Heart right ventricle (tissue), 16 donors: ENCODE results near the gene GRB10. TPM values are rescaled to one million over a fixed set of nuclear protein-coding genes. Genes with fewer than 3 reads are reported as not detected.

Source experiments
- ATAC-seq, 8 donors: fragments of 200-7000 bp; cut with Tn5 transposase; one replicate each; pipeline ENCODE4 v1.9.1; 2020; ENCODE audit warnings: mild to moderate bottlenecking in 8 of 8, moderate library complexity in 8 of 8, moderate number of reproducible peaks in 1 of 8
- DNase-seq, 2 donors: peaks; one replicate each; pipeline ENCODE4 v3.0.0-alpha.2; 2020
- H3K27ac ChIP-seq, 10 donors: fragments of 200-600 bp; sonication (generic) in 2 of 10; one replicate each; pipeline versions ENCODE4 v1.5.0 to v1.8.0; 2020 to 2022; ENCODE audit warnings: mild to moderate bottlenecking in 3 of 10
- H3K27me3 ChIP-seq, 7 donors: fragments of 200-600 bp; one replicate each; pipeline ENCODE4 v1.8.0; 2021 to 2022; ENCODE audit warnings: mild to moderate bottlenecking in 2 of 7
- H3K36me3 ChIP-seq, 9 donors: fragments of 200-600 bp; sonication (generic) in 1 of 9; one replicate each; pipeline versions ENCODE4 v1.5.0 to v1.8.0; 2020 to 2022; ENCODE audit warnings: mild to moderate bottlenecking in 2 of 9
- H3K4me1 ChIP-seq, 9 donors: fragments of 200-600 bp; sonication (generic) in 1 of 9; one replicate each; pipeline versions ENCODE4 v1.5.0 to v1.8.0; 2020 to 2022; ENCODE audit warnings: mild to moderate bottlenecking in 4 of 9
- H3K4me3 ChIP-seq, 10 donors: fragments of 200-600 bp; sonication (generic) in 2 of 10; one replicate each; pipeline versions ENCODE4 v1.5.0 to v1.8.0; 2020 to 2022; ENCODE audit warnings: mild to moderate bottlenecking in 7 of 10, moderate library complexity in 2 of 10
- H3K9me3 ChIP-seq, 11 donors: fragments of 200-600 bp in 10 of 11; sonication (generic) in 2 of 11; one replicate each; pipeline versions ENCODE4 v1.5.0 to v1.8.0; 2013 to 2022; ENCODE audit warnings: mild to moderate bottlenecking in 2 of 11, control low read depth in 1 of 11, moderate library complexity in 1 of 11
- CTCF ChIP-seq, 9 donors: fragments of 200-600 bp; sonication (generic) in 2 of 9; IDR thresholded peaks; one replicate each; pipeline versions ENCODE4 v1.5.0 to v1.8.0; 2021 to 2022; ENCODE audit warnings: antibody characterized with exemption in 9 of 9, mild to moderate bottlenecking in 5 of 9, moderate library complexity in 1 of 9
- WGBS, 2 donors: extraction: QIAGEN DNeasy Blood & Tissue Kit; methylation state at CpG; one replicate each; pipeline ENCODE4 v1.1.7; 2013; ENCODE audit warnings: inconsistent platforms in 1 of 2; 5-methylcytosine and 5-hydroxymethylcytosine counted together
- intact Hi-C, 10 donors: fragments of 100-400 bp; cut with DNase I; formaldehyde crosslinking; loops; one replicate each; pipeline versions ENCODE4 v1.11.1 to v1.14.2; 2022
- polyA plus RNA-seq, 2 donors: library from polyadenylated mRNA; stranded (reverse); fragments of 200-250 nt; gene quantifications; one replicate each; pipeline ENCODE4 v1.2.3, GENCODE V29; 2013
- total RNA-seq, 10 donors: library from RNA; stranded (reverse); fragmentation: NEBNext Ultra II Directional in 3 of 10; extraction: Animal tissue kit (Norgen Biotek cat#: 25700) in 3 of 10; gene quantifications; one replicate each; pipeline versions ENCODE4 v1.2.1 to v1.2.4, GENCODE V29; 2021 to 2023
- donor health status: Arrhythmogenic right ventricular cardiomyopathy.
- donor health status: ischemic (EF 13 %, LVEDD 7.1; RV severe dilation, severe dysfunction).
- donor health status: healthy with polysubstance abuse.
- donor health status: DM: no; HTN: yes; CAD: no.
- donor health status: DM: no; HTN: no; CAD: no.
- donor health status: ischemic (EF 25% LVEDD 6.9; RV normal size, moderate dysfunction).
- donor health status: ischemic (EF 25% LVEDD 5.7; RV mildly dilated, moderate dysfunction).
- donor health status: healthy.
- donor health status: DM: yes; HTN: yes; CAD: no.
- donor health status: Ischemic cardiomyopathy.
- donor health status: ischemic (EF 35%, LVEDD 5.7; RV mildly dilated, moderate dysfunction).
- donor health status: nonischemic (EF 11% LVEDD 7.7; RV severe dilation, severe dysfunction).
- donor health status: DM: yes; HTN: yes; CAD: no.
- donor health status: PGD.
- donor health status: ischemic (EF 29% LVEDD 5.4; RV normal size, mild dysfunction).
- donor health status: nonischemic (EF 23%, LVEDD 6.1; RV moderate dilation, normal function).

The GRB10 gene
- total and polyA plus RNA-seq, 12 donors = 13.2 to 48.7 (median 29.6) TPM

- H3K27me3 ChIP-seq = no peaks in the 10 kb centered on the region
- peaks cover 0 to 8% (median 0%) of the 10 kb centered on the region in 11 donors for H3K9me3 ChIP-seq
- peaks cover 0 to 7% (median 0%) of the 10 kb centered on the region in 9 donors for H3K36me3 ChIP-seq
- no peak overlapping the region for H3K27ac ChIP-seq
- peaks cover 4 to 80% (median 45%) of the 10 kb centered on the region in 9 donors for H3K4me1 ChIP-seq
- ATAC-seq = no peak
- no peak overlapping the region for H3K4me3 ChIP-seq
- intact Hi-C loops = no loop called here
- 77 to 80% methylated on average over 10 of the region's 10 CpGs for WGBS, 2 donors
- DNase-seq = no peak
- TF ChIP-seq CTCF (IDR thresholded peaks at IDR 0.05) = no peak
These were observed 13.9 kb downstream of the GRB10 start for GRCh38 chr7:50768485-50769474.

- Histone ChIP-seq H3K4me1 (peaks cover 4 to 89% (median 50%) of the 10 kb centered on the region in 9 donors), H3K9me3 (no peaks in the 10 kb centered on the region), H3K27ac (no peak overlapping the region), H3K27me3 (no peaks in the 10 kb centered on the region), H3K4me3 (no peak overlapping the region), H3K36me3 (peaks cover 0 to 7% (median 0%) of the 10 kb centered on the region in 9 donors)
- intact Hi-C loops = no loop called here
- no peak for TF ChIP-seq CTCF (IDR thresholded peaks at IDR 0.05)
- 47 to 71% methylated on average over 2 of the region's 2 CpGs for WGBS, 2 donors
- ATAC-seq (no peak), DNase-seq (no peak)
These were observed 15.9 kb downstream of the GRB10 start for GRCh38 chr7:50766849-50767207.

DNA sequence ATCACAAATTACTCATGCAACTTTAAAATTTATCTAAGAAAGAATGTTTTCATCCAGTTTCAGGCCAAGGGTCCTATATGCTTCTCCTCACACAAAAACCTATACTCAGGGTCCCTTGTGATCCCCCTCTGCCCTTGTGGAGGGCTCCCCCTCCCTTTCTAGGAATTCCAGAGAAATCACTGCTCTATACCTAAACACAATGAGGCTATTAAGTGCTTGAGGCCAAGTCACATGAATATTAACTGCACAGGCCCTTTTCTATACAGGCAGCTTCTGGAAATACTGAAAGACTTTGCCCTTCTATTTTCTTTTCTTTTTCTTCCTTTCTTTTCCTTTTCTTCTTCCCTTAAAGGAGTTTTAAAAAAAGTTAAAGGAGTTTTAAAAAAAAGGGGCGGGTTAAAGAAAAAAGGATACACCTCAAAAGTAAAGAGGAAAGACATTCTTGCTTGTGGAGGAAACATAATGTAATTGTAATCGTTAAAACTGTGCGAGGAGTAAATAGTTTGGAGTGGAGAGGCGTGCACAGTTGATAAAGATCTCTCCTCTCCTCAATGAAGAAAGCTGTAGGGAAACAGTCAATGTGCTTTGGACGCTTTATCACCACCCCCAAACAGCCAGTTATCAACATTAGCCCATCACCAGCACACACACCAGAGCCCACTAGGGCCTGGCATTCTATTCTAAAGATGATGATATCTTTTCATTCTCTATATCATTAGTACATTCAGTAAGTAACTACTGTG, 16.4 kb downstream of the GRB10 start:
- DNase-seq (no peak), ATAC-seq (no peak)
- Histone ChIP-seq H3K9me3 (no peaks in the 10 kb centered on the region), H3K27ac (no peak overlapping the region), H3K36me3 (peaks cover 0 to 7% (median 0%) of the 10 kb centered on the region in 9 donors), H3K4me3 (no peak overlapping the region), H3K27me3 (no peaks in the 10 kb centered on the region), H3K4me1 (peaks cover 2 to 89% (median 48%) of the 10 kb centered on the region in 9 donors)
- 65 to 76% methylated on average over 5 of the region's 5 CpGs for WGBS, 2 donors
- no peak for TF ChIP-seq CTCF (IDR thresholded peaks at IDR 0.05)
- intact Hi-C loops = no loop called here

DNA sequence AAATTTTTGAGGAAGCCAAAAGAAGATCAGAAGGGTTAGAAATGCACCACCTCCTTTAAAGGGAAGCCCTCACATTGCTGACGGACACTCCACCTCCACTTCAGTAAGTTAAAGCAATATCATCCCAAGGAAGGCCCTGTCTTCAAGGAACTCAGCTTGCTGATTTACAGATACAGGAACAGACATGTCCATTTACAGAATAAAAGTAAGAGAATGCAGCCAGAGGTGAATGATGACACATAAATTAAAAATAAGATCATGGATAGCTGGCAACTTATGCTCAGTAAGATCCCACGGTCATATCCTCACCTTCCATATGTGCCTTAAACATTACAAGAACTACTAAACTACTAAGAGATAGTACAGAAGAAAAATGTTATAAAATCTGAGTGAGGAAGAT, 20.4 kb downstream of the GRB10 start:
- Histone ChIP-seq H3K9me3 (no peaks in the 10 kb centered on the region), H3K4me3 (no peak overlapping the region), H3K27me3 (no peaks in the 10 kb centered on the region), H3K27ac (no peak overlapping the region), H3K4me1 (peaks cover 0 to 59% (median 20%) of the 10 kb centered on the region in 9 donors), H3K36me3 (no peaks in the 10 kb centered on the region)
- WGBS, 2 donors = 89 to 93% methylated on average over 2 of the region's 2 CpGs
- DNase-seq (no peak), ATAC-seq (no peak)
- TF ChIP-seq CTCF (IDR thresholded peaks at IDR 0.05) = no peak
- intact Hi-C loops = no loop called here
